ENCODE measurements around the gene ADAMTS2.

Gene ADAMTS2

GRCh38 chr5:179196405-179197079 lies 148.7 kb downstream of the ADAMTS2 start:
- no peak overlapping the region for H3K4me3 ChIP-seq (replicated peaks; ENCODE audit: low read depth, low read length)
- no peak for DNase-seq (ENCODE audit: extremely low read depth, low read depth)
- TF ChIP-seq, protein P1, sequence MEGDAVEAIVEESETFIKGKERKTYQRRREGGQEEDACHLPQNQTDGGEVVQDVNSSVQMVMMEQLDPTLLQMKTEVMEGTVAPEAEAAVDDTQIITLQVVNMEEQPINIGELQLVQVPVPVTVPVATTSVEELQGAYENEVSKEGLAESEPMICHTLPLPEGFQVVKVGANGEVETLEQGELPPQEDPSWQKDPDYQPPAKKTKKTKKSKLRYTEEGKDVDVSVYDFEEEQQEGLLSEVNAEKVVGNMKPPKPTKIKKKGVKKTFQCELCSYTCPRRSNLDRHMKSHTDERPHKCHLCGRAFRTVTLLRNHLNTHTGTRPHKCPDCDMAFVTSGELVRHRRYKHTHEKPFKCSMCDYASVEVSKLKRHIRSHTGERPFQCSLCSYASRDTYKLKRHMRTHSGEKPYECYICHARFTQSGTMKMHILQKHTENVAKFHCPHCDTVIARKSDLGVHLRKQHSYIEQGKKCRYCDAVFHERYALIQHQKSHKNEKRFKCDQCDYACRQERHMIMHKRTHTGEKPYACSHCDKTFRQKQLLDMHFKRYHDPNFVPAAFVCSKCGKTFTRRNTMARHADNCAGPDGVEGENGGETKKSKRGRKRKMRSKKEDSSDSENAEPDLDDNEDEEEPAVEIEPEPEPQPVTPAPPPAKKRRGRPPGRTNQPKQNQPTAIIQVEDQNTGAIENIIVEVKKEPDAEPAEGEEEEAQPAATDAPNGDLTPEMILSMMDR (IDR thresholded peaks at IDR 0.05; ENCODE audit: low read depth, low read length, missing control alignments): no peak

DNA sequence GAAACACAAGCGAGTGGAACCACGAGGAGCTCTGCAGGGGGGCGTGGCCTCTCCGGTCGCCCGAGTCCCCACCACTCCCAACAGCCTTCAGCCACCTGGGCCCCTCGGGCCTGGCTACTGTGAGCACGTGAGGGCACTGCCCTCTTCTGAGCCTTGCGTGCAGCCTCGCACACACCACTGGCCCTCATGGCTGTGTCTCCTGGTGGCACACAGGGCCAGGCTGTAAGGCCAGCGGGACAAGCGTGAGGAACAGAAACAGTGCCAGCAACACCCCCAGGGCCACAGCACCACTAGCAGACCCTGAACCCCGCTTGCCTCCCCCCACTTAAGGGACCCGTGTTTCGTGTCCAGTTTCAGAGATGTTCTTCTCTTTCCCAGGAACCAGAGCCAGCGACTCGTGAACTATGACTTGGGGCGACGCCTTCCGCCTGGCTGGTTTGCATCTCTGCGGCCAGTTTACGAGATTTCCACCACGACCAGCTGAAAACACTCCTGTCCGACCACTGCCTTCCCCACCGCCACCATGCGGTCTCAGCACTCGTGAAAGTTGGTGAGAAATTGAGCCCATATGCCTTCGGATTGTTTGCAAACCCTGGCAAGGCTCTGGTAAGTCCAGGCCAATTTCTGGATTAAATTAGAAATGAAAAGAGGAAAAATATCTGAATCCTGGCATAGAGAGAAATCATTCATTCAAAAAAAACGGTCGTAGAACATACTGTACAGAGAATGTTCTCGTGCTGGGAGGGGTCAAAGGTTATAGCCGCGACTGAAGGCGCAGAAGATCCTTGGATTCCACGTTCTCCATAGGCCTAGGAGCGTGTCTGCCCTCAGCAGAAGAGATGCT lies 149.5 kb downstream of the ADAMTS2 start:
- TF ChIP-seq, protein P1 (IDR thresholded peaks at IDR 0.05; ENCODE audit: low read depth, low read length, missing control alignments): no peak
- no peak for DNase-seq (ENCODE audit: extremely low read depth, low read depth)
- no peak overlapping the region for H3K4me3 ChIP-seq (replicated peaks; ENCODE audit: low read depth, low read length)

DNA sequence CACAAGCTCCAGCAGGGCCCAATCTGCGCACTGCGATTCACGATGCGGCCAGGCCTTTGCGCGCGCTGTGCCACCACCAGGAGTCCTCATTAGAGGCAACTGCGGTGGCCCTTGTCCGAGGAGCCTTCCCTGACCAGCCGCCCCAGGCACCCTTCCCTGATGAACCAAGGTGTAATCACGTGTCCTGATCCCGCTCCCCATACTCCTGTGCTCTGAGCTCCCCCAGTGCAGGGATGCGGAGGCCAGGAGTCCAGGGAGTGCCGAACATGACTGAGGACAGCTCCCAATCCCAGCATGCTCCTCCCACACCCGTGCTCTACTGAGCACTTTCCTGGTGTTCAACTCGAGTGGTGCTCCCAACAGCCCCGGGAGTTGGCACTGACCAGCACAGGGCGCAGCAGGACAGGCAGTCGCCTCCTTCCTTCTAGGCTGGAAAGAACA lies 150.3 kb downstream of the ADAMTS2 start:
- no peak for DNase-seq (ENCODE audit: extremely low read depth, low read depth)
- TF ChIP-seq, protein P1 (IDR thresholded peaks at IDR 0.05; ENCODE audit: low read depth, low read length, missing control alignments): no peak
- no peak overlapping the region for H3K4me3 ChIP-seq (replicated peaks; ENCODE audit: low read depth, low read length)

DNA sequence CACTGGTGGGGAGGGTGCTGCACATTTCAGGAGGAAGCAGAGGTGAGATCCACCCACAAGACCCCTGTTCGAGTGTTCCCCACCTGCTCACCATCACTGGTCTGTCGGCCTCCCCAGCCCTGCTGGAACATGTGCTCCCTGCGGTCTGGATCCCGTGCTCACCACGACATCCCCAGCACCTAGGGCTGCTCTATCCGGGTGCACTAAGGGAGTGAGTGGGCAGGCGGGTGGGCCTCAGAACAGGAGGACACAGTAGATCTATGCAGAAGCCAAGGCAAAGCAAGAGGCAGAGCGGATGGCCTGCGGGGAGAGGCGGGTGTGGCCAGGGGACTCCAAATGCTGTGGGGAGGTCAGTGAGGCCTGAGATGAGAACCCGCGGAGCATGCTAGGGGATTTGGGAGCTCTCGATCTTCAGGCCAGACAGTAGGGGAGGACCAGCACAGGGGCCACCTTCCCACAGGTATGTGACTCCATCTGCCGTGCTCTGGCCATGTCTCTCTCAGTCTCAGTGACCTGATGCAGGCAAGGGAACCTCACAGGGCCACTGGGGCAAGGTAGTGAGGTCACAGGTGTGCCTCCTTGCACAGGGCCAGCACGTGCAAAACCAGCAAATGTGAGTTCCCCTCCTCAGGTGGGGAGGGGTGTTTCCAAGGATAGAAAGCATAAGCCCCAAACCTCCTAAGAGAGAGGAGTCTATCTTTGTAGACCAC lies 150.9 kb downstream of the ADAMTS2 start:
- TF ChIP-seq, protein P1 (IDR thresholded peaks at IDR 0.05; ENCODE audit: low read depth, low read length, missing control alignments): no peak
- no peak for DNase-seq (ENCODE audit: extremely low read depth, low read depth)

DNA sequence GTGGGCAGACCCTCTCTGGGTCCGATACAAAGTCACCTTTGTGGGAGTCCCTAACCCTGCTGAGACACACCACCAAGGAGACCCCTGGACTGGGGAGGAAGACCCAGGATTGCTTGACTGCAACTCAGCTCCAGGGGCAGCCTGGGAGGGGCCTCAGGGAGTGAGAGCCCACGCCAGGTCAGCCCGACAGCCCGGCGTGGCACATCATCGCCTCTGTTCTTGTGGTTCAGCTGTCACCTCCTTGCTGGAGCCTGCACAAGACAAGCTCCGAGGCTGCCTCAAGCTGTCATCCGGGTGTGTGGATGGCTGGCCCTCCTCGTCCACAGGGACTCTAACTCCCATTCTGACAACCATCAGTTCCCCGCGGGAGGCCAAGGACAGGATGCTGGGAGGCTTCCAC lies 151.5 kb downstream of the ADAMTS2 start:
- H3K4me3 ChIP-seq (replicated peaks; ENCODE audit: low read depth, low read length): no peak overlapping the region
- DNase-seq (ENCODE audit: extremely low read depth, low read depth): no peak
- TF ChIP-seq, protein P1 (IDR thresholded peaks at IDR 0.05; ENCODE audit: low read depth, low read length, missing control alignments): no peak

More for the DNA sequence above, 150.9 kb downstream of the ADAMTS2 start:
- H3K4me3 ChIP-seq (replicated peaks; ENCODE audit: low read depth, low read length): no peak overlapping the region

DNA sequence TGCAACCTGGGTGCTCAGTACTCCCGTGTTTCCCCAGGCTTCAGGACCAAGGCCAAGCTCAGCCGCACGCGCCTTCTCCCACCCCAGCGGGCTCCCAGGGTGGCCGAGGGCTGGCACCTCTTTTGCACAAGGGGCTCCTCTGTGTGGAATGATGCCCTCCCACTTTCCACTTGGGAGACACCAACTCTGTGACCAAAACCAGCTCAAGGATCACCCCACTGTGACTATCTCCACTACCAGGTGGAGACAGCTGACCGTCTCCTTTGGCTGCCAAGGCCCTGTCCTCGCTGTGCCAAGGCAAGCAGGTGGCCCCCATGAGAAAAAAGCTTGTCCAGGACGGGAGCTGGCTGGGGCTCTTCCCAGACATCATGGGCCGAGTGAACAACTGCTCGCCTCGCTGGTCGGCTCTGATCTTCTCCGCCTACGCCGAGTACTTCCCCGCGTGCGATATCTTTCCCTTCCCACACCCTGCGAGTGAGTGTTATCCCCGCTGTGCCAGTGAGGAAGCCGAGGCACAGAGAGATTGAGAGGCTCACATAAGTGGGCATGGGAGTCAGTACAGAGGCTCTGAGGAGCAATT lies 152.3 kb downstream of the ADAMTS2 start:
- H3K4me3 ChIP-seq (replicated peaks; ENCODE audit: low read depth, low read length): no peak overlapping the region
- TF ChIP-seq, protein P1 (IDR thresholded peaks at IDR 0.05; ENCODE audit: low read depth, low read length, missing control alignments): no peak

More for the DNA sequence above, 152.3 kb downstream of the ADAMTS2 start:
- no peak for DNase-seq (ENCODE audit: extremely low read depth, low read depth)
